HG03457 (cell line): ENCODE measurements around the gene POU2F1.
"Not testable (repeated sequence)": the region's sequence is repeated elsewhere in the genome, so short reads cannot be mapped to it uniquely, and the experiment has no call there.

Source experiments
- ATAC-seq: cut with Tn5 transposase; IDR thresholded peaks from one replicate; pipeline ENCODE4 v1.9.1; 2021; ENCODE audit warnings: moderate number of reproducible peaks; ENCODE audit not compliant: unreplicated experiment

POU2F1 gene

GRCh38 chr1:167202049-167202448 is 18.6 kb upstream of the POU2F1 start:
- no peak for ATAC-seq

- not testable (repeated sequence) for ATAC-seq
These were observed 15.2 kb upstream of the POU2F1 start for GRCh38 chr1:167205306-167206050.

DNA sequence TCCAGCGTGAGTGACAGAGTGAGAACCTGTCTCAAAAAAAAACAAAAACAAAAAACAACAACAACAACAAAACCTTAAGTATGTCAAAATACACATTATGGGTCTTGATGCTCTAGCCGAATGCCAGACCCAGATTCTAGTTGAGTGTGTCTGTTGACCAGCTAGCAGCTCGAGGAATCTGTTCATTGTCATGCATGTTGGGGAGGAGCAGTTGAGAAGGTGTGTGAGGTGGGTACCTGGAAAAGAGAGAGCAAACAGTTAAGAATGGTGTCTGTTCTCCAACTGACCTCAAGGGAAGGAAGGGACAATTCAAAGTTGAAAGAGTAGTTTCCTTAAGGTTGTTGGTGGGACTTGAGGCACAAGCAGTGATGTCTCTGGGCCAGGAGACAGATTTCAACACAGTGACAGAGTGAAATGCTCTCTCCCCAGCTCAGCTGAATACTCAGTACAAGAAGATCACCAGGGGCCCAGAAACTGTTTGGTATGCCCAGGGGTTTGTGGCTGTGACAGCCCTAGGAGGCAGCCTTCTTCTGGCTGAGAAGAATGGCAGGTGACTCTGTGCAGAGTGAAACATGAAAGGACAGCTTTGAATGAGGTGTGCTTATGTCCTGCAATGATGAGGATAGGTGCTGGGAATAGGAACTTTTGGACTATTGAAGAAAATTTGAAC is 14.4 kb upstream of the POU2F1 start:
- ATAC-seq = no peak

DNA sequence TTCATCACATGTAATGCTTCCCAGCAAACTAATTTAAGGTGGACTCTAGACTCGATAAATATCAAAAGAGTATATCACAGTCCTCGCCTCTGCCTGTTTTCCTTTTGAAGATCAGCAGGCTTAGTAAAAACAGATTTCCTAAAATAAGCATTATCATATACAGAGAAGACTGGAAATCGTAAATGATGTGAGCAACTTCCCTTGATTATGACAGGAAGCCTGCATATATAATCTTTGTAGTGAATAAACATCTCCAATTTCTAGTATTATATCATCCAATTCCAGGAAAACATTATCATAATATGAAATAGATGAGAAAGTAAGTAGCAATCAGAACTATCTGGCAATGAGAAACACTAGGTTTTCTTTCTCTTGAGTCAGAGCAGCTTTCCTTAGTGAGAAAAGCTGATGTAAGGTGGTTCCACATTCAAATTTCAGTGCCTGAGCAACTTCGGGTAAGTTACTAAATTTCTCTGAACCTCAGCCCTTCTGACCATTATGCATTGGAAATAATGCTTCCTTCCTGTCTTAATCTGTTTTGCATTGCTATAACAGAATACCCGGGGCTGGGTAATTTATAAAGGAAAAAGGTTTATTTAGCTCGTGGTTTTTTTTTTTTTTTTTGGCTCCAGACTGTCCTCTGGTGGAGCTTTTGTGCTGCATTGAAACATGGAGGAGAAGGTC is 12.6 kb upstream of the POU2F1 start:
- no peak for ATAC-seq

GRCh38 chr1:167208624-167208976 is 12.1 kb upstream of the POU2F1 start:
- ATAC-seq = no peak

DNA sequence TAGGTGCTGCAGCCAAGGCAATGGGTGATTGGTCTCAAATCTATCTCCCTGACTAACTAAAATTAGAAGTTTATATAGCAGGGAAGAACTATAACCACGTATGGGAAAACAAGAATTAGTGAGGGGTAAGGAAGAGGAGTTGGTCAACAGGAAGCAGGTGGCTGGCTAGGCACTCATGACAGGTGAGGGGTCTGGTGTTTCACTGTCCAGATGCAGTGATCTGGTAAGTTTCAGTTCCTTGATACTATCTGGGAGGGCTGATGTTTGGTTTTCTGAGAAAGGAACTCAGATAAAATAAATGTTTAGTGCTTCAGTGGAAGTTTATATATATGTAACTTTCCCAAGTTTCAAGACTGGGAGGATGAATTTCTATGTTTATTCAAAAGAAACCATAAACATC is 11.6 kb upstream of the POU2F1 start:
- no peak for ATAC-seq

GRCh38 chr1:167210966-167211674 is 9.6 kb upstream of the POU2F1 start:
- ATAC-seq = no peak

GRCh38 chr1:167212025-167212424 is 8.7 kb upstream of the POU2F1 start:
- no peak for ATAC-seq

DNA sequence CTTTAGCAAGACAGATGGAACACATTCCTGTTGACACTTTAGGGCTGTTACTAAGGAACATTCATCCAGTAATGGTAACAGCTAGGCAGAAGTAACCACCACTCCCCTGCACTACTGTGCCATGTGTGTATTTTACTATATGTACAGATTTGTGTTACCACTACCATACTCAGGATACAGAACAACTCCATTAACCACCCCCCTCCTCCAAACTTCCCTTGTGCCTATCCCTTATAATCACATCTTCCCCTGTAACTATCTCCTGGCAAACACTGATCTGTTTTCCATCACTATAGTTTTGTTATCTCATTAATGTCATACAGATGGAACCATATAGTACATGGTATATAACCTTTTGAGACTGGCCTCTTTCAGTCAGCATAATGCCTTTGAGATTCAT is 3.9 kb upstream of the POU2F1 start:
- no peak for ATAC-seq

GRCh38 chr1:167219194-167219593 is 1.5 kb upstream of the POU2F1 start:
- ATAC-seq = no peak

DNA sequence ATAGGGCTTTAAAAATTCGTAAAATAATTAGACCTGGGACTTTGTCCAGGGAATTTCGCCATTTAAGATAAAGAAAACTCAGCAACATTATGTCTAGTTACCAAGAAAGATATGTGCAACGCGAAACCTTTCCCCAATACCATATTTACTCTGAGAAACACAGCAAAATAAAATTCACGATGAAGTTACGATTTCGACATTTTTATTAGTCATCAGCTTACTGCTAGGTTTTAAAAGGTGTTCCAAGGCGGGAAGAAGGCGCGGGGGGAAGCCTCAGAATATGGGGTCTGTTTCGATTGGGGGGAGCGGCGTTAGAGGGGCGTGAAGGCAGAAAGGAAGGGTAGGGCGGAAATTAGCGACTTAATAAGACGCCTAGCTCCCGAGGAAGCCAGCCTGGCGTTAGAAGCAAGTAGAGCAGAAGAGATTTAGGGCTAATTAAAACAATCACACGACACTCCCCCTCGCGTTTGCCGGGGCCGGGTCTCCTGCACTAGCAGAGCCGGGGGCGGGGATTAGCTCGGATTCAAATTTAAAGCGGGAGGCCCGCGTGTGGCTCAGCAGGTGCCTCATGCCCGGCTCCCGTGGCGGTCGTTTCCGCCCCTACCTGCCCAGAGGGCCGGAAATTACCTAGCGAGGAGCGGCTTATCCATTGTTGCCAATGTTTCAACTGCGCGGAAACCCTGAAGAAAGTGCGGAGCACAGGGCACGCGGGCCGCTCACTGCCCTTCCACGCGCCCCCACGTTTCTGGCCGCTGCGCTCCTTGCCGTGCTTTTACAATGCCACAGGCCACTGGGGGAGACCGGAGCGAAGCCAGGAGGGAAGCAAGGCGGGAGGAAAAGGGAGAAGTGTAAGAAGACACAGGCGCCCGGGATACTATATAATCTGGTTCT is 795 bp upstream of the POU2F1 start:
- ATAC-seq = peak; percentile 32

- peak; percentile 10 for ATAC-seq
These were observed 546 bp downstream of the POU2F1 start for GRCh38 chr1:167221126-167221737.

DNA sequence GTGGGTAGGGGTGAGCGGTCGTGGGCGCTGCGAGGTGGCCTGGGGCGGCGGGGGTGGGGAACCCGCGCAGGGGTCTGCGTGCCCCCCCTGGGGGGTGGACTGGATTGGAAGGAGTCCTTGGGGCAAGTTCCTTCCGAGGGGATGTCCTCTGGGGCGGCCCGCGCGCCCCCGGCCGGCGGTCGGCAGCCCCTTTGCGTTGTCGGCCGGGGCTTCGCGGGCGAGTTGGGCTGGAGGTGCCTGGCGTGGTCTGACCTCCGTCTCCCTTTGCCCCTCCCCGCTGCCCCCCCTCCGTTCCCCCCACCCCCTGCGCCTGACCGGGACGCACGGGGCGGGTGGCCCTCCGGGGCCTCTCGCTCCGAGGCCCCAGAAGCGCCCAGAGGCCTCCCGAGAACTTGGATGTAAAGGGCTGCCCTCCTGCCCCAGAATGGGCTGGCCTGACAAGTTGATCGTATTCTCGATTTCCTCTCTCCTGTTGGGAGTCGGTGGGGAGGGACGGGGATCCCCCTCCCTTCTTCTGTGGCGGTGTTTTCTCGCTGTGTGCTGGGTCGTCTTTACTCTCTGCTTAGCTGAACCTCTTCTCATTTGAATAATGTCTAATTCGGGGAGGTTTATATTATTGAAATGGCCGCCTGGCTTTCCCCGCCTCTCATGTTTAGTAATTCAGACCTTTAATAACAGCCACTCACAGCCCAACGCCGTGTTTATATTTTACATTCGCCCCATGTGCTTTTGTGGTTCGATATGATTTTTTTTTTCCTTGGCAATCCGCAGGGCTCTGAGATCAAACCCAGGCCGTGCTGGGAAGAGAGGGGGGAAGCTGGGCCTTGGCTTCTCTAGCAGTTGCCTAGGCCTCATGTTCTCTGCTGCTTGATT is 1.3 kb downstream of the POU2F1 start:
- ATAC-seq = peak; percentile 32

DNA sequence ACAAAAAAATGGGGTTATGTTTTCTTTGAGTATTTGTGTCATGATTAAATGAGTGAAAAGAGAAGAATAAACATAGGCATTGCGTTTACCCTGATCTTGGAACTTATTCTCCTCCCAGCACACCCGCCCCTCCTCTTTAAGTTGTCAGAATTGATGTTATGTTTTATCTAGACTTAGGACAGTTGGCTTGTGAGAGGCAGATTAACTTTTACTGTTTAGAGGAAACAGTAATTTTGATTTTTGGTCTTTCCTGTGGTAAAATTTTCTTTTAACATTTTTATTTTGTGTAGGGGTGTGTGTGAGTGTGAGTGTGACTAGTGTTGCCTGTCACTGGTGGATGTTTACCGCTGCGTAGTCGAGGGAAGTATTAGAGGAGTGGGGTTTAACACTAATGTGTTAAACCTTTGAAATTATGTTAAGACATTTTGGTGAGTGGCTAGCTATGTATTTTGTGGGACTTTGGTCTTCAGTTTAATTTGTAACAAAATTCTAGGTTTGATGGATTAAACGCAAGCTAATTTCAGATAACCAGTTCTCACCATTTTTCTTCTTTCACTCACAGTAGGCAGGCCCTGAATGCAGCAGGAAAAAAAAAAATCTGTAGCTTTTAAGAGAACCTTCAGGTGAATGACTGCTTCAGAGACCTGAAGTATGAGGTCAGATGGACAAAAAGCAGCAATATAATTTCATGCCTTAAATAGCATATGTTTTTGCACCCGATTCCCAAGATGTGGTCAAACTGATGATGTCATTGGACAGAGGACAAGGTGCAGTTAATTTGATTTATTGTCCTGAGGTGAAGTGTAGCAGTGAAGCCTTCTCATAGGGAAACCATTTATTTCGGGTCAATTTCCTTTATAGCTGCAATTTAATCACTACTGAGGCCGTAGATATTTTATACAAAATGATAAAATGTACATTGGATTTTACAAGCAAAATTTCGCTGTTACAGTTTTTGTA is 2.7 kb downstream of the POU2F1 start:
- no peak for ATAC-seq

- not testable (repeated sequence) for ATAC-seq
These were observed 4.1 kb downstream of the POU2F1 start for GRCh38 chr1:167224734-167225235.

DNA sequence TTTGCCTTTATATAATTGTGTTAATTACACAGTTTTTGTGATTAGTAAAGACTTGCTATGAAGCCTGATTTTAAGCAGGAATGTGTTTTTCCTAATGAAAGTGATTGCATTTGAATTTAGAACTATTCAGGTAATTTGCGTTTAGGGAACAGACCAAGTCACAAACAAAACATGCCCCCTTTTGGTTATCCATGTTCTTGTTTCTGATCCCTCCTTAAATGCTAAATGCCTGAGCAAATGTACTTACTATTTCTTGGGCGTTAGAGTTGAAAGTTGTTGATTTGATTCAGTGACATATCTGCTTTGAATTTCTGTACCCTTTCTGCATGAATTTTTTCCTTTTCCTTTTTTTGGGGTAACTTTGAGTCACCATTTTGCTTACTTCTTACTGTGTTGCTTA is 5.2 kb downstream of the POU2F1 start:
- ATAC-seq = no peak

DNA sequence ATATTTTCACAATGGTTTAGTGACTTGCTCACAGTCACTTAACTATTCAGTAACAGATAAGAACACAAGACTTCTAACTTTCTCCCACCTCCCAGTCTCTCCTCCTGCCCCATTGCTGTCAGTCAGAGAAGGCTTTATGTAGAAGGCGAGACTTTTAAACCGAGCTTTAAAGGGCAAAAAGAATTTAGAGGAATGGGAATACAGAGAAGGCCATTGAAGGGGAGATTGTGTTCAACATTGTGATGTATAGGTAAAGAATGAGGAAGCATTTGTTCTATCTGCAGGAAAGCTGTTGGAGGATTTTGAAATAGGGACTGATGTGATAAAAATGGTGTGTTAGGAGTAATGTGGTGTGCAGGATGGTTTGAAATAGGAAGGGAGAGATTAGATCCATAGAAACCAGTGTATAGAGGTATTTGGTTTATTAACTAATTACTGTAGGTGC is 7.3 kb downstream of the POU2F1 start:
- no peak for ATAC-seq
